Uterus (tissue), 2 donors: ENCODE data around the gene ARSB.

Source experiments
- POLR2A ChIP-seq, 2 donors: fragments of 450-650 bp; IDR thresholded peaks; one replicate each; pipeline ENCODE4 v1.6.1; 2016; ENCODE audit warnings: antibody characterized with exemption in 2 of 2, mild to moderate bottlenecking in 1 of 2, moderate library complexity in 1 of 2
- TF ChIP-seq, protein P1 (sequence below), 4 experiments: fragments of 200-600 bp in 2 of 4; fragments of 450-650 bp in 2 of 4; sonication (generic) in 2 of 4; IDR thresholded peaks; one replicate each; pipeline ENCODE4 v1.5.1; 2016 to 2019; ENCODE audit warnings: antibody characterized with exemption in 4 of 4, mild to moderate bottlenecking in 2 of 4, moderate library complexity in 1 of 4

DNA sequence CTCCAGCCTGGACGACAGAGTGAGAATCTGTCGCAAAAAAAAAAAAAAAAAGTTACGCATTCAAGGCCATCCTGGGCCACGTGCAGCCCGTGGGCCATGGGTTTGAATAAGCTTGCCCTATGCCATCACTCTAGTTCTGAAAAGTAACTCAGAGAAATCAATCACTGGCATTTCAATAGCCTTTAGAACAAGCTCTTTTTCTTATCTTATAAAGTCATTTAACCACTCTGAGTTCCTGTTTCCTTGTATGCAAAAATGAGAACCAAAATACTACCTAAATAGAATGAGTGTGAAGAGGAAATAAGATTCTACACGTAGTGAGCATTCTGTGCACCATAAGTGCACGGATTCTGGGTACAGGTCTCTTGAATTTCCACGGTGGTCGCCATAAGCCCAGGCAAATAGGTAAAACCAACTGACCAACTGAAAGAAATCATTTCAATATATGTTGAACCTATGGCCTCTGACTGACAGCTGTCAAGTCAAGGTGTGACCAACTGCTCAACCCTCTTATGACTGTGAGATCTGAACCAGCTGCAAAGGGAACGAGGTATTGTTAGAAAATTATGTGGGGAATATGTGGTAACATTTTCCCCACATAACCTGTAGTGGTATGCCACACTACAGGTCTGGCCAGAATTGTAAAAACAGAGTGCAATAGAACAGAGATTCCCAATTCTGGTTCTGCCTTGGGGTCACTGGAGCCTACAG is 192.6 kb downstream of the ARSB start:
- TF ChIP-seq, protein P1, sequence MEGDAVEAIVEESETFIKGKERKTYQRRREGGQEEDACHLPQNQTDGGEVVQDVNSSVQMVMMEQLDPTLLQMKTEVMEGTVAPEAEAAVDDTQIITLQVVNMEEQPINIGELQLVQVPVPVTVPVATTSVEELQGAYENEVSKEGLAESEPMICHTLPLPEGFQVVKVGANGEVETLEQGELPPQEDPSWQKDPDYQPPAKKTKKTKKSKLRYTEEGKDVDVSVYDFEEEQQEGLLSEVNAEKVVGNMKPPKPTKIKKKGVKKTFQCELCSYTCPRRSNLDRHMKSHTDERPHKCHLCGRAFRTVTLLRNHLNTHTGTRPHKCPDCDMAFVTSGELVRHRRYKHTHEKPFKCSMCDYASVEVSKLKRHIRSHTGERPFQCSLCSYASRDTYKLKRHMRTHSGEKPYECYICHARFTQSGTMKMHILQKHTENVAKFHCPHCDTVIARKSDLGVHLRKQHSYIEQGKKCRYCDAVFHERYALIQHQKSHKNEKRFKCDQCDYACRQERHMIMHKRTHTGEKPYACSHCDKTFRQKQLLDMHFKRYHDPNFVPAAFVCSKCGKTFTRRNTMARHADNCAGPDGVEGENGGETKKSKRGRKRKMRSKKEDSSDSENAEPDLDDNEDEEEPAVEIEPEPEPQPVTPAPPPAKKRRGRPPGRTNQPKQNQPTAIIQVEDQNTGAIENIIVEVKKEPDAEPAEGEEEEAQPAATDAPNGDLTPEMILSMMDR (IDR thresholded peaks at IDR 0.05), result no peak
- TF ChIP-seq POLR2A (IDR thresholded peaks at IDR 0.05), result no peak
